GM06990 (cell line): ENCODE data around the gene LECT2.

Experiments
- DNase-seq: peaks from one replicate; pipeline ENCODE4 v3.0.0-alpha.2; 2011; ENCODE audit not compliant: insufficient read length; ENCODE audit errors: extremely low read depth
- H3K27me3 ChIP-seq: replicated peaks from 2 replicates; pipeline ENCODE4 v1.6.0; 2011; ENCODE audit warnings: low read length; ENCODE audit not compliant: control insufficient read depth, insufficient read depth
- H3K36me3 ChIP-seq: 2 replicates; pipeline ENCODE4 v1.5.1; 2011; ENCODE audit warnings: low read length; ENCODE audit not compliant: control insufficient read depth, insufficient read depth
- H3K4me3 ChIP-seq: replicated peaks from 2 replicates; pipeline ENCODE4 v1.5.1; 2011; ENCODE audit warnings: low read depth, mild to moderate bottlenecking, control low read depth, low read length
- CTCF ChIP-seq: IDR thresholded peaks from 2 replicates; pipeline ENCODE4 v1.5.1; 2011; ENCODE audit warnings: low read length, control low read depth, mild to moderate bottlenecking, inconsistent platforms; ENCODE audit not compliant: insufficient read depth, poor library complexity, severe bottlenecking

Gene LECT2

GRCh38 chr5:135920199-135920598 is 34.6 kb downstream of the LECT2 start:
- TF ChIP-seq CTCF: no peak
- DNase-seq: no peak
- H3K4me3 ChIP-seq: no peak overlapping the region
- H3K27me3 ChIP-seq: no peaks in the 10 kb centered on the region
- no peaks in the 10 kb centered on the region for H3K36me3 ChIP-seq

- no peak for DNase-seq
- Histone ChIP-seq H3K27me3 (no peaks in the 10 kb centered on the region), H3K36me3 (no peaks in the 10 kb centered on the region), H3K4me3 (no peak overlapping the region)
- TF ChIP-seq CTCF: no peak
Measured at GRCh38 chr5:135916638-135917263, 38.0 kb downstream of the LECT2 start.

- H3K4me3 ChIP-seq: no peak overlapping the region
- H3K27me3 ChIP-seq: no peaks in the 10 kb centered on the region
- H3K36me3 ChIP-seq: no peaks in the 10 kb centered on the region
- TF ChIP-seq CTCF: no peak
- no peak for DNase-seq
Measured at GRCh38 chr5:135915466-135916001, 39.2 kb downstream of the LECT2 start.

- Histone ChIP-seq H3K27me3 (peaks cover 2% of the 10 kb centered on the region), H3K4me3 (no peak overlapping the region), H3K36me3 (no peaks in the 10 kb centered on the region)
- no peak for DNase-seq
- TF ChIP-seq CTCF: no peak
Measured at GRCh38 chr5:135913713-135914626, 40.8 kb downstream of the LECT2 start.

GRCh38 chr5:135905144-135905543 is 49.6 kb downstream of the LECT2 start:
- H3K27me3 ChIP-seq: peaks cover 2% of the 10 kb centered on the region
- no peak overlapping the region for H3K4me3 ChIP-seq
- no peak for DNase-seq
- TF ChIP-seq CTCF: no peak
- no peaks in the 10 kb centered on the region for H3K36me3 ChIP-seq
